HEK293 (cell line): Measurements from ENCODE around the gene SPIN2A.
"Not testable (repeated sequence)": the region's sequence is repeated elsewhere in the genome, so short reads cannot be mapped to it uniquely, and the experiment has no call there.

Experiments
- CTCF ChIA-PET: fragments of 350-600 bp; formaldehyde crosslinking; extraction: SDS; loops from one replicate; lab custom pipeline; 2021; ENCODE audit warnings: antibody characterized with exemption; lab: Yijun Ruan, JAX
- POLR2A ChIA-PET: fragments of 300-600 bp; formaldehyde crosslinking; extraction: SDS; loops from one replicate; lab custom pipeline; 2020; ENCODE audit warnings: antibody characterized with exemption, inconsistent platforms; lab: Yijun Ruan, JAX
- H3K27ac ChIP-seq: fragments of 200-500 bp; sonication (Bioruptor generic); 2 replicates; pipeline ENCODE4 v1.5.1; 2014; ENCODE audit warnings: low read depth, low read length, control low read depth, inconsistent platforms; ENCODE audit errors: extremely low read depth
- H3K36me3 ChIP-seq, 2 experiments: fragments of 200-500 bp in 1 of 2; sonication (Bioruptor generic) in 1 of 2; 1 replicate in 1 of 2; 2 replicates in 1 of 2; pipeline ENCODE4 v1.5.1; 2014 to 2017; ENCODE audit warnings: inconsistent platforms in 2 of 2, low read length in 2 of 2; ENCODE audit not compliant: control insufficient read depth in 2 of 2, insufficient read depth in 1 of 2
- H3K4me1 ChIP-seq: fragments of 200-500 bp; sonication (Bioruptor generic); 2 replicates; pipeline ENCODE4 v1.5.1; 2014; ENCODE audit warnings: mild to moderate bottlenecking, low read length, inconsistent platforms; ENCODE audit not compliant: control insufficient read depth, insufficient read depth
- H3K4me3 ChIP-seq: 2 replicates; pipeline ENCODE4 v1.5.1; 2011; ENCODE audit warnings: low read depth, mild to moderate bottlenecking, control low read depth, low read length, moderate library complexity
- H3K9me3 ChIP-seq: fragments of 200-500 bp; sonication (Bioruptor generic); 2 replicates; pipeline ENCODE4 v1.5.1; 2014; ENCODE audit warnings: low read depth, low read length, inconsistent platforms; ENCODE audit not compliant: control insufficient read depth, insufficient read depth
- GLI2 ChIP-seq: fragments of 450-650 bp; formaldehyde crosslinking; IDR thresholded peaks from 2 replicates; pipeline ENCODE4; 2017; ENCODE audit warnings: missing biosample characterization, missing genetic modification characterization, low read depth, borderline replicate concordance
- KLF7 ChIP-seq: fragments of 450-650 bp; formaldehyde crosslinking; IDR thresholded peaks from 2 replicates; pipeline ENCODE4 v1.5.1; 2016; ENCODE audit warnings: missing biosample characterization, missing genetic modification characterization, borderline replicate concordance
- PRDM1 ChIP-seq: fragments of 450-650 bp; formaldehyde crosslinking; IDR thresholded peaks from 2 replicates; pipeline ENCODE4; 2016; ENCODE audit warnings: missing biosample characterization, missing genetic modification characterization
- SP2 ChIP-seq: fragments of 450-650 bp; formaldehyde crosslinking; IDR thresholded peaks from 2 replicates; pipeline ENCODE4 v1.5.1; 2016; ENCODE audit warnings: missing biosample characterization, missing genetic modification characterization
- SP7 ChIP-seq: fragments of 450-650 bp; formaldehyde crosslinking; IDR thresholded peaks from 2 replicates; pipeline ENCODE4 v1.5.1; 2016; ENCODE audit warnings: missing biosample characterization, missing genetic modification characterization
- ZBTB48 ChIP-seq: fragments of 450-650 bp; formaldehyde crosslinking; IDR thresholded peaks from 2 replicates; pipeline ENCODE4 v1.5.1; 2016; ENCODE audit warnings: missing biosample characterization, missing genetic modification characterization
- ZFP3 ChIP-seq: fragments of 450-650 bp; formaldehyde crosslinking; IDR thresholded peaks from 2 replicates; pipeline ENCODE4 v1.5.1; 2016; ENCODE audit warnings: low read depth, missing biosample characterization, missing genetic modification characterization
- ZFP41 ChIP-seq: fragments of 450-650 bp; formaldehyde crosslinking; IDR thresholded peaks from 2 replicates; pipeline ENCODE4 v1.5.1; 2016; ENCODE audit warnings: missing biosample characterization, missing genetic modification characterization, borderline replicate concordance
- ZIC2 ChIP-seq: fragments of 450-650 bp; formaldehyde crosslinking; IDR thresholded peaks from 2 replicates; pipeline ENCODE4 v1.5.1; 2016; ENCODE audit warnings: missing biosample characterization, missing genetic modification characterization
- ZNF16 ChIP-seq: fragments of 450-650 bp; formaldehyde crosslinking; IDR thresholded peaks from 2 replicates; pipeline ENCODE4 v1.5.1; 2016; ENCODE audit warnings: low read depth, missing biosample characterization, missing genetic modification characterization
- ZNF324 ChIP-seq: fragments of 450-650 bp; formaldehyde crosslinking; IDR thresholded peaks from 2 replicates; pipeline ENCODE4 v1.5.1; 2016; ENCODE audit warnings: missing biosample characterization, missing genetic modification characterization
- ZNF366 ChIP-seq: fragments of 450-650 bp; formaldehyde crosslinking; conservative IDR thresholded peaks from 2 replicates; pipeline ENCODE4 v1.5.1; 2016; ENCODE audit warnings: missing biosample characterization, missing genetic modification characterization
- ZNF394 ChIP-seq: fragments of 450-650 bp; formaldehyde crosslinking; IDR thresholded peaks from 2 replicates; pipeline ENCODE4 v1.5.1; 2016; ENCODE audit warnings: missing biosample characterization, missing genetic modification characterization, mild to moderate bottlenecking, moderate library complexity, borderline replicate concordance
- ZNF433 ChIP-seq: fragments of 450-650 bp; formaldehyde crosslinking; IDR thresholded peaks from 2 replicates; pipeline ENCODE4 v1.5.1; 2016; ENCODE audit warnings: missing biosample characterization, missing genetic modification characterization, low read depth
- ZNF544 ChIP-seq: fragments of 450-650 bp; formaldehyde crosslinking; IDR thresholded peaks from 2 replicates; pipeline ENCODE4 v1.5.0; 2017; ENCODE audit warnings: missing biosample characterization, missing genetic modification characterization
- ZNF560 ChIP-seq: fragments of 450-650 bp; formaldehyde crosslinking; IDR thresholded peaks from 2 replicates; pipeline ENCODE4 v1.5.1; 2017; ENCODE audit warnings: missing biosample characterization, missing genetic modification characterization, borderline replicate concordance
- ZNF629 ChIP-seq: fragments of 450-650 bp; formaldehyde crosslinking; IDR thresholded peaks from 2 replicates; pipeline ENCODE4 v1.5.1; 2017; ENCODE audit warnings: missing biosample characterization, missing genetic modification characterization
- TF ChIP-seq, protein P1 (sequence below): fragments of 450-650 bp; formaldehyde crosslinking; IDR thresholded peaks from 2 replicates; pipeline ENCODE4 v1.5.1; 2016; ENCODE audit warnings: missing biosample characterization, missing genetic modification characterization, borderline replicate concordance
- TF ChIP-seq, protein P2 (sequence below): fragments of 450-650 bp; formaldehyde crosslinking; IDR thresholded peaks from 2 replicates; pipeline ENCODE4 v1.5.1; 2016; ENCODE audit warnings: missing biosample characterization, missing genetic modification characterization
- TF ChIP-seq, protein P3 (sequence below): fragments of 450-650 bp; formaldehyde crosslinking; IDR thresholded peaks from 2 replicates; pipeline ENCODE4; 2016; ENCODE audit warnings: missing biosample characterization, missing genetic modification characterization

The SPIN2A gene

DNA sequence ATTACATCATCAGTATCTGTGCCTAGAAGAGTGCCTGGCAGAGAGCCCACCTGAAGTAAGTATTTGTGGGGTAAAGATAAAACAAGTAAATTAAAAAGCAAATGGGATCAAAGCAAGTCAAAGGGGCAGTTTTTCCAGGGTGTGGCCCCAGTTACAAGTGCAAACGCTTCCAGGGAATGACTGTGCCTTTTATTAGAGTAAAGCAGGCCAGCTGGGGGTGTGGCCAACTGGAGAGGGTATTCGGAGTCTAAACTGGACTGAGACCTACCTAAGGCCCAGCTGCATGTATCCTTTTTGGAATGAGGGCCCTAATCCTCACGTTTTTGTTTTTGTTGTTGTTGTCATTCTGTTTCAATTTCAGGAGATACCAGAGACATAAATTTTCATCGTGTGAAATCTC lies 3.9 kb downstream of the SPIN2A start:
- H3K27ac ChIP-seq, H3K4me3 ChIP-seq, H3K36me3 ChIP-seq, H3K4me1 ChIP-seq, POLR2A ChIA-PET, H3K9me3 ChIP-seq, CTCF ChIA-PET: not testable (repeated sequence)

DNA sequence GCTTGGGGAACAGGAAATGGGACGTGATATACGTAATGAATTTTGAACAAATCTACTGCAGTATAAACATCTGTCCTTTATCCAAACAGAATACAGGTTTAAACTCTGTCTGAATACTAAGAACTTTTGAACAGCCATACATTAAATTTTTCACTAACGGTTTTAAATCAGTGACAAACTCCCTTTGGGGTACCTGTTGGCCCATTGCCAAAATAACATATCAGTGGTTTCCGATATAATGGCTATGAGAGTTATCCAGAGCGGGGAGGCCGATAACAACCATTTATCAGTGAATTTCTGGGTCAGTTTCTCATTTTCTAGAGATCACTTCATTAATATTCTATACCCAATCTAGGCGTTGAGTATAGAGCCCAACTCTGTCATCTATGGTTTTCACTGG lies 5.2 kb downstream of the SPIN2A start:
- H3K4me1 ChIP-seq, result no peaks in the 10 kb centered on the region
- ChIA-PET CTCF (no interaction called here), POLR2A (no interaction called here)
- H3K36me3 ChIP-seq, result no peaks in the 10 kb centered on the region
- H3K27ac ChIP-seq, result no peak overlapping the region
- H3K9me3 ChIP-seq, result no peaks in the 10 kb centered on the region
- TF ChIP-seq PRDM1 (tag by site-specific recombination) (no peak), GLI2 (no peak), ZNF394 (tag by site-specific recombination) (no peak), ZFP3 (tag by site-specific recombination) (no peak), ZNF629 (no peak), ZNF560 (tag by site-specific recombination) (no peak), ZNF544 (tag by site-specific recombination) (no peak), ZNF324 (no peak), SP7 (tag by site-specific recombination) (no peak), ZNF16 (tag by site-specific recombination) (no peak)
- TF ChIP-seq, protein P1, sequence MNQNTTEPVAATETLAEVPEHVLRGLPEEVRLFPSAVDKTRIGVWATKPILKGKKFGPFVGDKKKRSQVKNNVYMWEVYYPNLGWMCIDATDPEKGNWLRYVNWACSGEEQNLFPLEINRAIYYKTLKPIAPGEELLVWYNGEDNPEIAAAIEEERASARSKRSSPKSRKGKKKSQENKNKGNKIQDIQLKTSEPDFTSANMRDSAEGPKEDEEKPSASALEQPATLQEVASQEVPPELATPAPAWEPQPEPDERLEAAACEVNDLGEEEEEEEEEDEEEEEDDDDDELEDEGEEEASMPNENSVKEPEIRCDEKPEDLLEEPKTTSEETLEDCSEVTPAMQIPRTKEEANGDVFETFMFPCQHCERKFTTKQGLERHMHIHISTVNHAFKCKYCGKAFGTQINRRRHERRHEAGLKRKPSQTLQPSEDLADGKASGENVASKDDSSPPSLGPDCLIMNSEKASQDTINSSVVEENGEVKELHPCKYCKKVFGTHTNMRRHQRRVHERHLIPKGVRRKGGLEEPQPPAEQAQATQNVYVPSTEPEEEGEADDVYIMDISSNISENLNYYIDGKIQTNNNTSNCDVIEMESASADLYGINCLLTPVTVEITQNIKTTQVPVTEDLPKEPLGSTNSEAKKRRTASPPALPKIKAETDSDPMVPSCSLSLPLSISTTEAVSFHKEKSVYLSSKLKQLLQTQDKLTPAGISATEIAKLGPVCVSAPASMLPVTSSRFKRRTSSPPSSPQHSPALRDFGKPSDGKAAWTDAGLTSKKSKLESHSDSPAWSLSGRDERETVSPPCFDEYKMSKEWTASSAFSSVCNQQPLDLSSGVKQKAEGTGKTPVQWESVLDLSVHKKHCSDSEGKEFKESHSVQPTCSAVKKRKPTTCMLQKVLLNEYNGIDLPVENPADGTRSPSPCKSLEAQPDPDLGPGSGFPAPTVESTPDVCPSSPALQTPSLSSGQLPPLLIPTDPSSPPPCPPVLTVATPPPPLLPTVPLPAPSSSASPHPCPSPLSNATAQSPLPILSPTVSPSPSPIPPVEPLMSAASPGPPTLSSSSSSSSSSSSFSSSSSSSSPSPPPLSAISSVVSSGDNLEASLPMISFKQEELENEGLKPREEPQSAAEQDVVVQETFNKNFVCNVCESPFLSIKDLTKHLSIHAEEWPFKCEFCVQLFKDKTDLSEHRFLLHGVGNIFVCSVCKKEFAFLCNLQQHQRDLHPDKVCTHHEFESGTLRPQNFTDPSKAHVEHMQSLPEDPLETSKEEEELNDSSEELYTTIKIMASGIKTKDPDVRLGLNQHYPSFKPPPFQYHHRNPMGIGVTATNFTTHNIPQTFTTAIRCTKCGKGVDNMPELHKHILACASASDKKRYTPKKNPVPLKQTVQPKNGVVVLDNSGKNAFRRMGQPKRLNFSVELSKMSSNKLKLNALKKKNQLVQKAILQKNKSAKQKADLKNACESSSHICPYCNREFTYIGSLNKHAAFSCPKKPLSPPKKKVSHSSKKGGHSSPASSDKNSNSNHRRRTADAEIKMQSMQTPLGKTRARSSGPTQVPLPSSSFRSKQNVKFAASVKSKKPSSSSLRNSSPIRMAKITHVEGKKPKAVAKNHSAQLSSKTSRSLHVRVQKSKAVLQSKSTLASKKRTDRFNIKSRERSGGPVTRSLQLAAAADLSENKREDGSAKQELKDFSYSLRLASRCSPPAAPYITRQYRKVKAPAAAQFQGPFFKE, result no peak
- no peak overlapping the region for H3K4me3 ChIP-seq

DNA sequence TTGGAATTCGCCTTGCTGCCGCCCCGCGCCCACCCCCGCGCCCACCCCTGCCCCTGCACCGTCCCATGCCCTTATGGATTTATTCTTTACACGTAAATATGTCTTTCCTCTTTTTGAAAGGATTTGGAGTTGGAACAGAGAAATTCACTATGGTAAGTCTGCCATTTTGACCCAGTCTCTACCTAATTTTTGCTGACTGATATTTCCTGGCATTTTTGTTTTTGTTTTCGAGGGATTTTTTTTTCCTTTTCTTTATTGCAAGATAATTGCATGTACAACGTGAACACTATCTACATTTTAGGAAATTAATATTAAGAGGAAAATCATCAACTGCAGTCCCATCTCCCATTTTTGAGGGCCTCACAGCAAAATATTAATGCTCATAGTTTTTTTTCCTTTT lies 15.4 kb downstream of the SPIN2A start:
- ChIA-PET POLR2A (no interaction called here), CTCF (interaction anchor here (0.7 kb wide), 1 partner anchor 210 kb away, joined by 4 read pairs; no protein-coding TSS in a partner anchor)
- peak overlapping the region; percentile 55 for H3K4me3 ChIP-seq
- no peaks in the 10 kb centered on the region for H3K36me3 ChIP-seq
- no peak overlapping the region for H3K27ac ChIP-seq
- H3K4me1 ChIP-seq, result no peaks in the 10 kb centered on the region
- TF ChIP-seq ZNF433 (tag by site-specific recombination), result no peak
- H3K9me3 ChIP-seq, result no peaks in the 10 kb centered on the region

DNA sequence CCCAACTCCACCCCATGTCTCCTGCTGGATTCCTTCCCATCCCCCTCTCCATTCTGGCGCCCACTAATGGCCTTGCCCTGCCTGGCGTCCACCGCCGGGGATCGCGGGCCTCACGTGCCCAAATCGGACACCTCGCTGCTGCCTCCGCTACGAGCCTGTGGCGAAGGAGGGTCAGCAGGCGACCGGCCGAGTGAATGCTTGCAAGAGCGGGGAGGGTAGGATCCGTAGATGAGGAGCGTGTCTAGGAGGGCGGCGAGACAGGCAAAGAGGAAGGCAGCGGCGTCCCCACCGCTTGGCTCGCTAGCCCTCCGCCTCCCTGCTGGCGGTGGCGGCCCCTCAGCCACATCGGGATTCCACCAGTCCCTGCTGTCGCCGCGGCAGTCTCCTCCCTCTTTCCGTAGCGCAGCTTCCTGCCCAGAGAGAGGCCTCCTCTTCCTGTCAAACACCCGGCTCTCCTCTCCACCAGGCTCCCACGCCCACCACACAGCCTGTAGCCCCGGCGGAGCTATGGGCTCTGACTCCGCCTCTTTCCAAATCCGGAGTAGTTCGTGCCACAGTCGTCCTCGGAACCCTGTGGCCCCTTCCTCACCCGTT lies 15.9 kb downstream of the SPIN2A start, which contains the start of gene SPIN2B:
SPIN2B (minus strand) TSS at position 387 of the 594 bp plus-strand sequence.
- CTCF ChIA-PET, result no interaction called here
- POLR2A ChIA-PET, result no interaction called here
- TF ChIP-seq, protein P2, sequence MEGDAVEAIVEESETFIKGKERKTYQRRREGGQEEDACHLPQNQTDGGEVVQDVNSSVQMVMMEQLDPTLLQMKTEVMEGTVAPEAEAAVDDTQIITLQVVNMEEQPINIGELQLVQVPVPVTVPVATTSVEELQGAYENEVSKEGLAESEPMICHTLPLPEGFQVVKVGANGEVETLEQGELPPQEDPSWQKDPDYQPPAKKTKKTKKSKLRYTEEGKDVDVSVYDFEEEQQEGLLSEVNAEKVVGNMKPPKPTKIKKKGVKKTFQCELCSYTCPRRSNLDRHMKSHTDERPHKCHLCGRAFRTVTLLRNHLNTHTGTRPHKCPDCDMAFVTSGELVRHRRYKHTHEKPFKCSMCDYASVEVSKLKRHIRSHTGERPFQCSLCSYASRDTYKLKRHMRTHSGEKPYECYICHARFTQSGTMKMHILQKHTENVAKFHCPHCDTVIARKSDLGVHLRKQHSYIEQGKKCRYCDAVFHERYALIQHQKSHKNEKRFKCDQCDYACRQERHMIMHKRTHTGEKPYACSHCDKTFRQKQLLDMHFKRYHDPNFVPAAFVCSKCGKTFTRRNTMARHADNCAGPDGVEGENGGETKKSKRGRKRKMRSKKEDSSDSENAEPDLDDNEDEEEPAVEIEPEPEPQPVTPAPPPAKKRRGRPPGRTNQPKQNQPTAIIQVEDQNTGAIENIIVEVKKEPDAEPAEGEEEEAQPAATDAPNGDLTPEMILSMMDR, result 0 out of 2 replicates have a peak, but pooled peaks have one; percentile 72
- TF ChIP-seq KLF7 (tag by site-specific recombination) (no peak), ZBTB48 (tag by site-specific recombination) (peak; percentile 64; the same call in 1 of the 2 replicates), ZIC2 (tag by site-specific recombination) (0 out of 2 replicates have a peak, but pooled peaks have one; percentile 11), ZFP41 (tag by site-specific recombination) (no peak), SP2 (tag by site-specific recombination) (peak; percentile 78), ZNF366 (peak; percentile 78; the same call in 1 of the 2 replicates)
- TF ChIP-seq, protein P3, sequence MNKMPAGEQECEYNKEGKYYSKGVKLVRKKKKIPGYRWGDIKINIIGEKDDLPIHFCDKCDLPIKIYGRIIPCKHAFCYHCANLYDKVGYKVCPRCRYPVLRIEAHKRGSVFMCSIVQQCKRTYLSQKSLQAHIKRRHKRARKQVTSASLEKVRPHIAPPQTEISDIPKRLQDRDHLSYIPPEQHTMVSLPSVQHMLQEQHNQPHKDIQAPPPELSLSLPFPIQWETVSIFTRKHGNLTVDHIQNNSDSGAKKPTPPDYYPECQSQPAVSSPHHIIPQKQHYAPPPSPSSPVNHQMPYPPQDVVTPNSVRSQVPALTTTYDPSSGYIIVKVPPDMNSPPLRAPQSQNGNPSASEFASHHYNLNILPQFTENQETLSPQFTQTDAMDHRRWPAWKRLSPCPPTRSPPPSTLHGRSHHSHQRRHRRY (tag by site-specific recombination), result no peak

More for the DNA sequence above, 15.9 kb downstream of the SPIN2A start, which contains the start of gene SPIN2B:
- H3K9me3 ChIP-seq, result no peaks in the 10 kb centered on the region
- H3K27ac ChIP-seq, result no peak within 1 kb of the TSS; the same call in 1 of the 2 replicates
- H3K36me3 ChIP-seq, result peaks cover 0 to 2% of the 10 kb centered on the region in 2 experiments; a peak in 1 of 3 replicates
- peak within 1 kb of the TSS; percentile 55 for H3K4me3 ChIP-seq
- H3K4me1 ChIP-seq, result no peaks in the 10 kb centered on the region
